Lung (tissue), 12 donors: ENCODE measurements around the gene PRKCA. TPM values are rescaled to one million over a fixed set of nuclear protein-coding genes. Genes with fewer than 3 reads are reported as not detected.
A peak's percentile ranks its signal among the peaks of the same experiment; 100 is the strongest.
"Not testable (repeated sequence)": the region's sequence is repeated elsewhere in the genome, so short reads cannot be mapped to it uniquely, and the experiment has no call there.

Experiments used
- ATAC-seq: fragments of 200-7000 bp; cut with Tn5 transposase; one replicate; pipeline ENCODE4 v1.9.1; 2020; ENCODE audit warnings: moderate number of reproducible peaks; ENCODE audit not compliant: insufficient read depth, low FRiP score
- DNase-seq, 3 donors: peaks; one replicate each; pipeline ENCODE4 v3.0.0-alpha.2; 2013 to 2017
- H3K27ac ChIP-seq, 2 donors: one replicate each; pipeline ENCODE4 v1.5.1; 2013; ENCODE audit warnings: mild to moderate bottlenecking in 2 of 2, moderate library complexity in 2 of 2, control low read depth in 1 of 2, inconsistent platforms in 1 of 2, low read depth in 1 of 2, low read length in 1 of 2
- H3K27me3 ChIP-seq, 3 donors: one replicate each; pipeline ENCODE4 v1.5.1; 2013; ENCODE audit warnings: low read length in 2 of 3; ENCODE audit not compliant: control insufficient read depth in 3 of 3, insufficient read depth in 3 of 3
- H3K36me3 ChIP-seq, 4 donors: one replicate each; pipeline ENCODE4 v1.5.1; 2013; ENCODE audit warnings: low read length in 4 of 4, mild to moderate bottlenecking in 1 of 4, moderate library complexity in 1 of 4; ENCODE audit not compliant: control insufficient read depth in 4 of 4, insufficient read depth in 4 of 4
- H3K4me1 ChIP-seq, 5 donors: one replicate each; pipeline ENCODE4 v1.5.1; 2013; ENCODE audit warnings: low read length in 5 of 5, mild to moderate bottlenecking in 2 of 5, moderate library complexity in 1 of 5; ENCODE audit not compliant: control insufficient read depth in 5 of 5, insufficient read depth in 5 of 5
- H3K4me3 ChIP-seq: one replicate; pipeline ENCODE4 v1.5.1; 2013; ENCODE audit warnings: mild to moderate bottlenecking, control low read depth, moderate library complexity
- H3K9ac ChIP-seq, 2 donors: one replicate each; pipeline ENCODE4 v1.5.1; 2013; ENCODE audit warnings: low read length in 2 of 2, control low read depth in 1 of 2; ENCODE audit not compliant: insufficient read depth in 1 of 2
- H3K9me3 ChIP-seq, 4 donors: one replicate each; pipeline ENCODE4 v1.5.1; 2013; ENCODE audit warnings: low read length in 3 of 4, mild to moderate bottlenecking in 1 of 4, moderate library complexity in 1 of 4; ENCODE audit not compliant: control insufficient read depth in 4 of 4, insufficient read depth in 3 of 4
- CTCF ChIP-seq: IDR thresholded peaks from 2 replicates; pipeline ENCODE4 v1.5.1; 2012; ENCODE audit warnings: mild to moderate bottlenecking; ENCODE audit errors: control extremely low read depth, extremely low read depth
- WGBS, 2 donors: extraction: QIAGEN DNeasy Blood & Tissue Kit; methylation state at CpG; one replicate each; pipeline ENCODE4 v1.1.7; 2013; 5-methylcytosine and 5-hydroxymethylcytosine counted together
- polyA plus RNA-seq, 2 donors: library from polyadenylated mRNA; stranded (reverse); fragments of 200-250 nt; gene quantifications; one replicate each; pipeline ENCODE4 v1.2.1, GENCODE V29; 2013
- total RNA-seq, 2 donors: library from RNA; depleted of rRNA in 1 of 2; stranded (reverse); fragments of >200 nt in 1 of 2; gene quantifications; one replicate each; pipeline ENCODE4 v1.2.1, GENCODE V29; 2014 to 2021
- donor health status: control.
- donor health status: control.
- donor health status: Bipolar disorder and iron deficiency.
- donor health status: healthy.
- donor health status: DM: yes; HTN: yes; CAD: no.

The PRKCA gene
- total and polyA plus RNA-seq, 4 donors, result 3.4 to 34.8 (median 13.8) TPM

- ATAC-seq, result no peak
Observed at GRCh38 chr17:66345264-66345663, 42.9 kb downstream of the PRKCA start.

GRCh38 chr17:66345949-66346638 is 43.7 kb downstream of the PRKCA start:
- WGBS, 2 donors, result 91 to 92% methylated on average over 12 of the region's 12 CpGs
- H3K4me1 ChIP-seq, result peaks cover 0 to 14% (median 7%) of the 10 kb centered on the region in 5 donors
- H3K9ac ChIP-seq, H3K4me3 ChIP-seq, H3K9me3 ChIP-seq, H3K27me3 ChIP-seq, DNase-seq, H3K27ac ChIP-seq, ATAC-seq, H3K36me3 ChIP-seq: not testable (repeated sequence)

More at GRCh38 chr17:66345264-66345663, 42.9 kb downstream of the PRKCA start:
- Histone ChIP-seq H3K9me3 (no peaks in the 10 kb centered on the region), H3K27ac (no peak overlapping the region), H3K36me3 (no peaks in the 10 kb centered on the region), H3K4me1 (peaks cover 0 to 14% (median 11%) of the 10 kb centered on the region in 5 donors), H3K27me3 (no peaks in the 10 kb centered on the region), H3K4me3 (no peak overlapping the region), H3K9ac (no peak overlapping the region)
- no peak for TF ChIP-seq CTCF
- DNase-seq, result peak in 1 of 3 donors; percentile 16
- WGBS, 2 donors, result 59 to 87% methylated on average over 4 of the region's 4 CpGs

- 77 to 87% methylated on average over 10 of the region's 10 CpGs for WGBS, 2 donors
- H3K36me3 ChIP-seq, result no peaks in the 10 kb centered on the region
- no peak overlapping the region for H3K27ac ChIP-seq
- H3K9me3 ChIP-seq, result peaks cover 0 to 2% (median 0%) of the 10 kb centered on the region in 4 donors
- DNase-seq (peak in 2 of 3 donors; percentile 58 to 63), ATAC-seq (peak; percentile 30)
- H3K4me3 ChIP-seq, result no peak overlapping the region
- H3K27me3 ChIP-seq, result no peaks in the 10 kb centered on the region
- peaks cover 0 to 14% (median 9%) of the 10 kb centered on the region in 5 donors for H3K4me1 ChIP-seq
- no peak for TF ChIP-seq CTCF
- H3K9ac ChIP-seq, result no peak overlapping the region
Observed at GRCh38 chr17:66347661-66348514, 45.5 kb downstream of the PRKCA start.

GRCh38 chr17:66348584-66349165 is 46.3 kb downstream of the PRKCA start:
- WGBS, 2 donors, result 51 to 75% methylated on average over 4 of the region's 4 CpGs
- ATAC-seq (peak; percentile 75), DNase-seq (peak in 1 of 3 donors; percentile 35)
- Histone ChIP-seq H3K9me3 (peaks cover 0 to 2% (median 0%) of the 10 kb centered on the region in 4 donors), H3K4me1 (peaks cover 0 to 14% (median 9%) of the 10 kb centered on the region in 5 donors), H3K27me3 (no peaks in the 10 kb centered on the region), H3K4me3 (no peak overlapping the region), H3K9ac (no peak overlapping the region), H3K36me3 (no peaks in the 10 kb centered on the region), H3K27ac (no peak overlapping the region)
- no peak for TF ChIP-seq CTCF
